K562 (cell line): ENCODE results near the gene CCDC192.

Experiments used
- KAT2B ChIP-seq: IDR thresholded peaks from one replicate; pipeline ENCODE4 v1.6.1; 2012; ENCODE audit warnings: low read depth, mild to moderate bottlenecking, control low read depth, inconsistent platforms, low read length, moderate library complexity
- TCF3 ChIP-seq: sonication (generic); formaldehyde crosslinking; IDR thresholded peaks from 2 replicates; pipeline ENCODE4 v1.4.0; 2020; ENCODE audit warnings: mild to moderate bottlenecking, missing genetic modification reagents
- TEAD1 ChIP-seq, 2 experiments: fragments of 450-650 bp in 1 of 2; sonication (generic) in 1 of 2; formaldehyde crosslinking; IDR thresholded peaks; 2 replicates each; pipeline versions ENCODE4 v1.4.0 to v1.8.0; 2020 to 2022; ENCODE audit warnings: mild to moderate bottlenecking in 2 of 2, missing genetic modification reagents in 1 of 2
- ZNF232 ChIP-seq: sonication (generic); formaldehyde crosslinking; IDR thresholded peaks from 2 replicates; pipeline ENCODE4 v1.8.0; 2022; ENCODE audit warnings: mild to moderate bottlenecking, missing genetic modification reagents

- TF ChIP-seq TCF3 (CRISPR knock-in tag) (no peak), KAT2B (no peak), TEAD1 (CRISPR knock-in tag; IDR thresholded peaks at IDR 0.05) (no peak), ZNF232 (CRISPR knock-in tag) (no peak)
Observed at GRCh38 chr5:127887282-127887681, 184.1 kb downstream of the CCDC192 start.
